IPS-15b (cell line): Measurements from ENCODE around the gene SH3BP4.

ENCODE experiments used
- H3K27me3 ChIP-seq: one replicate; pipeline ENCODE4 v1.6.1; 2013; ENCODE audit warnings: low read length; ENCODE audit not compliant: control insufficient read depth, insufficient read depth
- H3K36me3 ChIP-seq: one replicate; pipeline ENCODE4 v1.6.1; 2013; ENCODE audit warnings: low read length; ENCODE audit not compliant: control insufficient read depth, insufficient read depth
- H3K4me1 ChIP-seq: one replicate; pipeline ENCODE4 v1.6.1; 2013; ENCODE audit warnings: mild to moderate bottlenecking, low read length; ENCODE audit not compliant: control insufficient read depth, insufficient read depth
- H3K4me3 ChIP-seq: one replicate; pipeline ENCODE4 v1.5.1; 2013; ENCODE audit warnings: low read depth, low read length
- H3K9ac ChIP-seq: one replicate; pipeline ENCODE4 v1.6.1; 2013; ENCODE audit warnings: low read depth, mild to moderate bottlenecking, low read length
- H3K9me3 ChIP-seq: one replicate; pipeline ENCODE4 v1.6.1; 2013; ENCODE audit warnings: mild to moderate bottlenecking, low read length; ENCODE audit not compliant: control insufficient read depth, insufficient read depth

SH3BP4 gene

GRCh38 chr2:234980451-234981187 lies 28.8 kb downstream of the SH3BP4 start:
- no peaks in the 10 kb centered on the region for H3K27me3 ChIP-seq
- H3K4me3 ChIP-seq, result no peak overlapping the region
- peaks cover 3% of the 10 kb centered on the region for H3K36me3 ChIP-seq
- H3K9me3 ChIP-seq, result no peaks in the 10 kb centered on the region
- no peak overlapping the region for H3K9ac ChIP-seq
- H3K4me1 ChIP-seq, result peaks cover 15% of the 10 kb centered on the region

GRCh38 chr2:234981197-234982095 lies 29.6 kb downstream of the SH3BP4 start:
- no peaks in the 10 kb centered on the region for H3K9me3 ChIP-seq
- peaks cover 15% of the 10 kb centered on the region for H3K4me1 ChIP-seq
- no peaks in the 10 kb centered on the region for H3K27me3 ChIP-seq
- H3K36me3 ChIP-seq, result peaks cover 3% of the 10 kb centered on the region
- H3K9ac ChIP-seq, result no peak overlapping the region
- no peak overlapping the region for H3K4me3 ChIP-seq

DNA sequence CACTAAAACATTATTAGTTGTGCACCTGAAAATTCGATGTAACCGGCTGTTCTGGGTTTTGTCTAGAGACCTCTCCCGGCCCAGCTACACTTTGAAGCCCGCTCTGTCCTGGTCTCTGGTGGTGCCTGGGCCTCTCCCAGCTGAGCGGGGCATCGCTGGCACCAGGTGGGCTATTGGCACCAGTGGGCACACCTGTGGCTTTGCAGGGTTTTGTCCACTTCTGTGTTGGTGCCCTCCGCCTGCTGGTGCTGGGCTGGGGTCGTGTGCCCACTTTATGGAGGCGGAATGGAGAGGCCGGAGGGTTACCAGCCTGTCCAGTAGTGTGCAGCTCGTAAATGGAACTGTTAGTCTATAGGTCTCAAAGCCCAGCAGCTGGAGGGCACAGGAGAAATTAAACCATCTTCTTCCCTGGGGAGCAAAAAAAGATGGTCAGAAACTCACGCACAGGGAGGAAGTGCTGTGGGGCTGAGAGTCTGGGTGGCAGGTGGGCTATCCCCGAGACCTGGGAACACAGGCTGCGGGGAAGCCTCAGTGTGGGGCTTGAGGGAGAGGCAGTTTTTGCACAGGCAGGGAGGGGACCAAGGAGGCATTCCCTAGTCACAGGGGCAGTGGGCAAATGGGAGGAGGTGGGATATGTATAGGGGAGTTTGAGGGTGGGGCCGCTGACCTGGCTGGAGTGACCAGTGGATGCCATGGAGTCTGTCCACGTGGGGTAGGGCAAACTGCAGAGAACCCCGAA lies 30.4 kb downstream of the SH3BP4 start:
- peaks cover 15% of the 10 kb centered on the region for H3K4me1 ChIP-seq
- no peaks in the 10 kb centered on the region for H3K9me3 ChIP-seq
- no peak overlapping the region for H3K9ac ChIP-seq
- H3K27me3 ChIP-seq, result no peaks in the 10 kb centered on the region
- peaks cover 6% of the 10 kb centered on the region for H3K36me3 ChIP-seq
- no peak overlapping the region for H3K4me3 ChIP-seq

GRCh38 chr2:234983011-234983726 lies 31.4 kb downstream of the SH3BP4 start:
- Histone ChIP-seq H3K9me3 (no peaks in the 10 kb centered on the region), H3K4me3 (no peak overlapping the region), H3K36me3 (peaks cover 9% of the 10 kb centered on the region), H3K9ac (no peak overlapping the region), H3K27me3 (no peaks in the 10 kb centered on the region), H3K4me1 (peaks cover 15% of the 10 kb centered on the region)

DNA sequence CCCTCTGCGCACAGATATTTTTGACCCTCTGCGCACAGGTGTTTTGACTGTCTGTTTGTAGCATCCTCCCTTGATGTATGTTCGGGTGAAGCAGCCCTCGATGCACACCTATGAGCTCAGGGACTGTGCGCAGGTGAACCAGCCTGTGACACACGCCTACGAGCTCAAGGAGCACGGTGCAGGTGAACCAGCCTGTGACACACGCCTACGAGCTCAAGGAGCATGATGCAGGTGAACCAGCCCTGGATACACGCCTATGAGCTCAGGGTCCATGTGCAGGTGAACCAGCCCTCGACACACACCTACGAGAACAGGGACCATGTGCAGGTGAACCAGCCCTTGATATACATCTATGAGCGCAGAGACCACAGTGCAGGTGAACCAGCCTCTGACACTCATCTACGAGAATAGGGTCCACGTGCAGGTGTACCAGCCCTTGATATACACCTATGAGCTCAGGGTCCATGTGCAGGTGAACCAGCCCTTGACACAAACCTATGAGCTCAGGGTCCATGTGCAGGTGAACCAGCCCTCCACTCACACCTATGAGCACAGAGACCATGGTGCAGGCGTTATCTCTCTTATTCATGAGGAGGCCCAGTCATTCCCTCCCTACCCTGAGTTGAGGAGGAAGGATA lies 33.9 kb downstream of the SH3BP4 start:
- Histone ChIP-seq H3K4me1 (peaks cover 9% of the 10 kb centered on the region), H3K36me3 (peaks cover 6% of the 10 kb centered on the region), H3K27me3 (no peaks in the 10 kb centered on the region), H3K4me3 (no peak overlapping the region), H3K9me3 (no peaks in the 10 kb centered on the region), H3K9ac (no peak overlapping the region)

DNA sequence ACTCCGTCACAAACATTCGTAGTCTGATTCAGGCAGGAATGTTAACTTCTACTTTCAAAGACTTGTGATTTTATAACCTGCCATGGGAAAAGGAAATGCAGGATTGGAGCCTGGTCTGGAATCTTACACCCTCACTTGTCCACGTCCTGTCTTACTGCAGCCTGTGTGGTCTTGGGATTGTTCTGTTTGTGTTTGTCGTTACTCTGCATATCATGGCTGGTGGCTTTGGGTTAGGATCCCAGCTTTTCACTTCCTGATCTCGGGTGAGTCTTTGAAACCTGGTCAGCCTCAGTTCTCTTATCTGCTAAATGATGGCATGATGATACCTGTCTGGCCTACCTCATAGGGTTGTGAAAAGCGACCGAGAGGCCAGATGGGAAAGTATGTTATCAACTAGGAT lies 34.6 kb downstream of the SH3BP4 start:
- peaks cover 5% of the 10 kb centered on the region for H3K4me1 ChIP-seq

GRCh38 chr2:234986876-234987720 lies 35.3 kb downstream of the SH3BP4 start:
- Histone ChIP-seq H3K9me3 (no peaks in the 10 kb centered on the region), H3K36me3 (peaks cover 6% of the 10 kb centered on the region), H3K27me3 (no peaks in the 10 kb centered on the region), H3K4me1 (peaks cover 5% of the 10 kb centered on the region), H3K4me3 (no peak overlapping the region), H3K9ac (no peak overlapping the region)

More for the DNA sequence above, 34.6 kb downstream of the SH3BP4 start:
- Histone ChIP-seq H3K27me3 (no peaks in the 10 kb centered on the region), H3K9ac (no peak overlapping the region), H3K9me3 (no peaks in the 10 kb centered on the region), H3K4me3 (no peak overlapping the region), H3K36me3 (peaks cover 6% of the 10 kb centered on the region)

DNA sequence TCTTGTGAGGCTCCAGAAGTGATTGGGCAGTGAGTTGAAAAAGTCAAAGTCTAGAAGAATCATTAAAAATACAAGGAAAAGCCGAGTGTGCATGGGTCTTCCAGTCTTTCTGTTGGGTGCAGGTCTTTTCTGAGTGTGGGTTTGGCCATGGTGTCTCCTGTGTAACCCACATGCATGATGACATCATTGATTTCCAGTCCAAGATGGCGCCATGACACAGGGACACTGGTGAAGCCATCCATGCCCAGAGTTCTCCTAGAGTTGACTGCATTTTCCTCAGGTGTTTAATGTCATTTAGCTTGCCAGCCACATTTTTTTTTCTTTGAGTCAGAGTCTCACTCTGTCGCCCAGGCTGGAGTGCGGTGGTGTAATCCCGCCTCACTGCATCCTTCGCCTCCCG lies 35.9 kb downstream of the SH3BP4 start:
- Histone ChIP-seq H3K9ac (no peak overlapping the region), H3K4me1 (peaks cover 5% of the 10 kb centered on the region), H3K27me3 (no peaks in the 10 kb centered on the region), H3K4me3 (no peak overlapping the region), H3K36me3 (peaks cover 6% of the 10 kb centered on the region), H3K9me3 (no peaks in the 10 kb centered on the region)

- Histone ChIP-seq H3K4me3 (no peak overlapping the region), H3K27me3 (no peaks in the 10 kb centered on the region), H3K4me1 (peaks cover 5% of the 10 kb centered on the region), H3K9me3 (no peaks in the 10 kb centered on the region), H3K36me3 (peaks cover 6% of the 10 kb centered on the region), H3K9ac (no peak overlapping the region)
Observed at GRCh38 chr2:234988491-234988890, 36.7 kb downstream of the SH3BP4 start.

- Histone ChIP-seq H3K4me1 (no peaks in the 10 kb centered on the region), H3K36me3 (peaks cover 6% of the 10 kb centered on the region), H3K9me3 (no peaks in the 10 kb centered on the region), H3K9ac (no peak overlapping the region), H3K27me3 (no peaks in the 10 kb centered on the region), H3K4me3 (no peak overlapping the region)
Observed at GRCh38 chr2:234989183-234989701, 37.4 kb downstream of the SH3BP4 start.
